Muscle layer of duodenum (tissue), 2 donors: ENCODE data around the gene EEF1A2.

Experiments
- H3K27ac ChIP-seq: one replicate; pipeline ENCODE4 v1.7.0; 2013; ENCODE audit warnings: mild to moderate bottlenecking, low read length
- H3K27me3 ChIP-seq: one replicate; pipeline ENCODE4 v1.7.0; 2013; ENCODE audit warnings: low read depth, mild to moderate bottlenecking, control low read depth, low read length
- H3K36me3 ChIP-seq, 2 donors: one replicate each; pipeline ENCODE4 v1.7.0; 2013; ENCODE audit warnings: low read length in 2 of 2, control low read depth in 1 of 2, mild to moderate bottlenecking in 1 of 2; ENCODE audit not compliant: insufficient read depth in 2 of 2, control insufficient read depth in 1 of 2
- H3K4me1 ChIP-seq, 2 donors: one replicate each; pipeline ENCODE4 v1.7.0; 2013; ENCODE audit warnings: low read length in 2 of 2, mild to moderate bottlenecking in 2 of 2, control low read depth in 1 of 2, moderate library complexity in 1 of 2; ENCODE audit not compliant: insufficient read depth in 2 of 2, control insufficient read depth in 1 of 2
- H3K4me3 ChIP-seq, 2 donors: one replicate each; pipeline ENCODE4 v1.7.0; 2013; ENCODE audit warnings: low read length in 2 of 2, low read depth in 1 of 2, mild to moderate bottlenecking in 1 of 2
- H3K9me3 ChIP-seq, 2 donors: one replicate each; pipeline ENCODE4 v1.7.0; 2013; ENCODE audit warnings: low read length in 2 of 2, control low read depth in 1 of 2, mild to moderate bottlenecking in 1 of 2; ENCODE audit not compliant: control insufficient read depth in 1 of 2
- donor health status: healthy.

EEF1A2 gene

DNA sequence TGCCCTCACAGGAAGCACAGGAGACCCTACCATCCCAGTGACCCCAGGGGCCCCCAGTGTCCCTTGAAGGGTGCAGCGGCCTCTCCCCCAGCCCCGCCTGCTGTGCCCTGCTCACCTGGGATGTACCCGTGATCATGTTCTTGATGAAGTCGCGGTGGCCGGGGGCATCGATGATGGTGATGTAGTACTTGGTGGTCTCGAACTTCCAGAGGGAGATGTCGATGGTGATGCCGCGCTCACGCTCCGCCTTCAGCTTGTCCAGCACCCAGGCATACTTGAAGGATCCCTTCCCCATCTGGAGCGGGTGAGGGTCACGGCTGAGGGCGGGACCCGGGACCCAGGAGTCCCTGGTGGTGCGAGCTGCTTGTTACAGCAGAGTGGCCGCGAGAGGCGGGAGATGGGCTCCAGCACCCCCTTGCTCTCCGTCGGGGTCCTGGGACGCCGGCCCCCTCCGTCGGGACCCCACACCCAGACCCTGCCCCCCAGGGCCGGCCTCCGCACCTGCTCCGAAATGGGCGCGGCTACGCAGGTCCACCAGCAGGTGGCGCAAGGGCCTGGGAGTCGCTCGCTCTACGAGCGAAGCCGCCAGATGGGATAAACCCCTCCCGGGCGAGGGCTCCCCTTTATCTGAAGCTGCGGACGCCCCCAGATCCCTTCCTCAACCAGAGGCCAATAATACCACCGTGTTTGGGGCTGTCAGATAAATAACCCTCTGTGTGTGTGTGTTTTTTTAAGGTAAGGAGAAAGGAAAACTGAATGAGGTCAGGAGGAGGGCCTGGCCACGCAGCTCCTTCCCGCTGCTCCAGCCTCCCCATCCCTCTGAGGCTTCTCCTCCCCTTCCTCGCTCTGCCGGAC, 2.9 kb downstream of the EEF1A2 start:
- Histone ChIP-seq H3K9me3 (no peaks in the 10 kb centered on the region), H3K36me3 (no peaks in the 10 kb centered on the region), H3K27me3 (peaks cover 30% of the 10 kb centered on the region), H3K4me1 (peaks cover 0 to 30% of the 10 kb centered on the region in 2 donors), H3K27ac (no peak overlapping the region), H3K4me3 (peak overlapping the region; percentile 37 to 55)

DNA sequence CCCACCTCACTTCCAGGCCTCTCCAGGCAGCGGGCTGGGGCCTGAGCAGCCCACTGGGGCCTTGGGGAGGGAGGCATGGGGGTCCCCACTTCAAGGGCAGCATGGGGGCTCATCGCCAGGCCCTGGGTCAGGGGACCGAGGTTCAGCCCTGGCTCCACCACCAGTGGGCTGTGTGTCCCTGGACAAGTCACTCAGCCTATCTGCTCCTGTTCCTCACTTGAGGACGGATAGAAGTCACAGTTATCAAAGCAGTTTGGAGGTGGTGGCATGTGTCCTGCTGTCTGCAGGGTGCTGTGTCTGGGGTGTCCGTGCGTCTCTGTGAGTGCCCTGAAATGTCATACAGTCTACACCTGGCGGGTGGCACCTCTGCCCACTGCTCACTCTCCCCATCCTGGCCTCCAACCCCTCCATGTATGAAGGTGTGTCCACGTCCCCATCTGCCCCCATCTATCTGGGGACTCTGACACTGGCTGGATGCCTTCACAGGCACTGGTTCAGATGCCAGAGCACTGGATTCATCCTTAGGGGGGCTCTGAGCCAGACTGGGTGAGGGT, 3.6 kb downstream of the EEF1A2 start:
- no peaks in the 10 kb centered on the region for H3K9me3 ChIP-seq
- H3K4me1 ChIP-seq: peaks cover 0 to 30% of the 10 kb centered on the region in 2 donors
- peaks cover 29% of the 10 kb centered on the region for H3K27me3 ChIP-seq
- no peak overlapping the region for H3K27ac ChIP-seq
- no peaks in the 10 kb centered on the region for H3K36me3 ChIP-seq
- no peak overlapping the region for H3K4me3 ChIP-seq

DNA sequence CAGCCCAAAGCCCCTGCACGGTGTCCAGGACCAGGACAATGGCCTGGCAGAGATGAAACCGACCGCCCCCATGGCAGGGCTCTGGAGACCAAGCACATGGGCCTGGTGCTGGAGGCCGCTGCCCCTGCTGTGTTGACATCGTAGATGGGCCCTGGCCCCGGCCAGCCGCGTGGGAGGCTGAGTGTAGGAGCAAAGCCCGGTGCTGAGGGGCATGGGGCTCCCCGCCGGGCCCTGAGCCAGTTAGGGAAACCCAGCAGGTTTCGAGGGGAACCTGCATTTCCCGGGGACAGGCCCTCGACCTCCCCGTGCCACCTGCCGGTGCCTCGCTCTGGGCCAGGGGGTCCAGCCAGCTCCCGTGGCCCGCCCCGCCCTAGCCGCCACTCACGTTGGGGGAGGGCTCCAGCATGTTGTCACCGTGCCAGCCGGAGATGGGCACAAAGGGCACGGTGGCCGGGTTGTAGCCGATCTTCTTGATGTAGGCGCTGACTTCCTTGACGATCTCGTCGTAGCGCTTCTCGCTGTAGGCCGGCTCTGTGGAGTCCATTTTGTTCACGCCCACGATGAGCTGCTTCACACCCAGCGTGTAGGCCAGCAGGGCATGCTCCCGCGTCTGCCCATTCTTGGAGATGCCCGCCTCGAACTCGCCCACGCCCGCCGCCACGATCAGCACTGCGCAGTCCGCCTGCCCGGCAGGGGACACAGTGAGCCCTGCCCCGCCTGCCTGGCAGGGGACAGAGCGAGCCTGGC, 4.3 kb downstream of the EEF1A2 start:
- H3K4me3 ChIP-seq: no peak overlapping the region
- H3K4me1 ChIP-seq: peaks cover 0 to 27% of the 10 kb centered on the region in 2 donors

DNA sequence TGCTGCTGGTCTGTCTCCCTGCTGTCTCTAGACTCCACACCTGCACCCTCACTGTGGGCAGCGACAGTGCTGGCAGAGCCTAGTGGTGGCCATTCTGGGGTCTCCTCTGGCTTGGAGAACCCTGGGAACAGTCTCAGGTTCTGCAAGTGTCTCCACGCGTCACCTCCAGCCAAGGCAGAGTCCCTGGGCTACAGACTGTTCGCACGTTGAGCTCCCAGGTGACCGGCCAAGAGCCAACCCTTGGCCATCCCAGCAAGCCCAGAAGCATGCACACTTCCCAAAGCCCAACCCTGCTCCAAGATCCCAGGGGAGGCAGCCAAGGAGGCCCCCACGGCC, 4.8 kb downstream of the EEF1A2 start:
- Histone ChIP-seq H3K4me1 (peaks cover 0 to 24% of the 10 kb centered on the region in 2 donors), H3K9me3 (no peaks in the 10 kb centered on the region), H3K4me3 (no peak overlapping the region), H3K36me3 (no peaks in the 10 kb centered on the region), H3K27ac (no peak overlapping the region), H3K27me3 (peaks cover 23% of the 10 kb centered on the region)

More for the DNA sequence above, 4.3 kb downstream of the EEF1A2 start:
- no peaks in the 10 kb centered on the region for H3K9me3 ChIP-seq
- H3K27ac ChIP-seq: no peak overlapping the region
- H3K36me3 ChIP-seq: no peaks in the 10 kb centered on the region
- H3K27me3 ChIP-seq: peaks cover 23% of the 10 kb centered on the region

DNA sequence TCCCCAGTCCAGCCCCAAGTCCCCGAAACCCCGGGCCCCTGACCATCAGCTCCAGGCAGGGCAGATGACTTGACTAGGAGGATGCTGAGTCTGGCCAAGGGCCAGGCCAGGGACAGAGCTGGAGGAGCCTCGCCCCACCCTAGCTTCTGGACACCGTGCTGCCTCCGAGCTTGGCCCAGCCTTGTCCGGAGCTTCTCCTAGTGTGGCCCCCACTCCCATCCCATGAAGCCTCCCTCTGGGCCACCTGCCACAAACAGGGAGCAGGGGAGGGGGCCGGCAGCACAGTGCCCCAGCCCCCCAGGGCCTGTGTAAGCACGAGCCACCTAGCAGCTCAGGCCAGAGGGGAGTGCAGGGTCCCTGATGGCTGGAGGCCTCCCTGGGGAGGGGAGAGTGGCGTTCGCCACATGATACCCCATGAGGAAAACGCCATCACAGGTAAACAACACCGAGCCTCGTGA, 5.3 kb downstream of the EEF1A2 start:
- H3K36me3 ChIP-seq: no peaks in the 10 kb centered on the region
- no peaks in the 10 kb centered on the region for H3K9me3 ChIP-seq
- peaks cover 0 to 22% of the 10 kb centered on the region in 2 donors for H3K4me1 ChIP-seq
- no peak overlapping the region for H3K4me3 ChIP-seq
- H3K27ac ChIP-seq: no peak overlapping the region
- H3K27me3 ChIP-seq: peaks cover 23% of the 10 kb centered on the region

DNA sequence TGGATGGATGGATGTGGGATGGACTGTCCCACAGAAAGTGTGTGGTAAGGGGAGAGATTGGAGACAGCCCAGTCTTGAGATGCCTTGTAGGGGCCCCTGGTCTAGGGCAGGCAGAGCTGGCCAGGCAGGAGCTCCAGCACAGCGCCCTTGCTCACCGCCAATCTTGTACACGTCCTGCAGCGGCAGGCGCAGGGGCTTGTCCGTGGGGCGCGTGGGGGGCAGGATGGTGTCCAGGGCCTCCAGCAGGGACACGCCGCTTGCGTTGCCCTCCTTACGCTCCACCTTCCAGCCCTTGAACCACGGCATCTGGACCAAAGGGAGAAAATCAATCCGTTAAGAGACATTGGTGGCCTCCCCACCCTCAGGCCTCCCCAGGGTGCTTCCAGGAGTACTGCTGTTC, 5.9 kb downstream of the EEF1A2 start:
- Histone ChIP-seq H3K36me3 (no peaks in the 10 kb centered on the region), H3K9me3 (no peaks in the 10 kb centered on the region), H3K4me3 (no peak overlapping the region), H3K27ac (no peak overlapping the region), H3K27me3 (peaks cover 20% of the 10 kb centered on the region), H3K4me1 (peaks cover 0 to 21% of the 10 kb centered on the region in 2 donors)

DNA sequence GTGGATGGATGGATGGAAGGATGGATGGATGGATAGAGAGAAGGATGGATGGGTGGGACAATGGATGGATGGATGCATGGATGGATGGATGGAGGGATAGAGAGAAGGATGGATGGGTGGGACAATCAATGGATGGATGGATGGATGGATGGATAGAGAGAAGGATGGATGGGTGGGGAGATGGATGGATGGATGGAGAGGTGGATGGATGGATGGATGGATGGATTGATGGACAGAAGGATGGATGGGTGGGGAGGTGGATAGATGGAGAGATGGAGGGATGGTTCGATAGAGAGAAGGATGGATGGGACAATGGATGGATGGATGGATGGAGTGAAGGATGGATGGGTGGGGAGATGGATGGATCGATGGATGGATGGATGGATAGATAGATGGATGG, 6.4 kb downstream of the EEF1A2 start:
- Histone ChIP-seq H3K27me3 (peaks cover 19% of the 10 kb centered on the region), H3K4me1 (peaks cover 0 to 21% of the 10 kb centered on the region in 2 donors), H3K27ac (no peak overlapping the region), H3K4me3 (no peak overlapping the region), H3K36me3 (no peaks in the 10 kb centered on the region), H3K9me3 (no peaks in the 10 kb centered on the region)

DNA sequence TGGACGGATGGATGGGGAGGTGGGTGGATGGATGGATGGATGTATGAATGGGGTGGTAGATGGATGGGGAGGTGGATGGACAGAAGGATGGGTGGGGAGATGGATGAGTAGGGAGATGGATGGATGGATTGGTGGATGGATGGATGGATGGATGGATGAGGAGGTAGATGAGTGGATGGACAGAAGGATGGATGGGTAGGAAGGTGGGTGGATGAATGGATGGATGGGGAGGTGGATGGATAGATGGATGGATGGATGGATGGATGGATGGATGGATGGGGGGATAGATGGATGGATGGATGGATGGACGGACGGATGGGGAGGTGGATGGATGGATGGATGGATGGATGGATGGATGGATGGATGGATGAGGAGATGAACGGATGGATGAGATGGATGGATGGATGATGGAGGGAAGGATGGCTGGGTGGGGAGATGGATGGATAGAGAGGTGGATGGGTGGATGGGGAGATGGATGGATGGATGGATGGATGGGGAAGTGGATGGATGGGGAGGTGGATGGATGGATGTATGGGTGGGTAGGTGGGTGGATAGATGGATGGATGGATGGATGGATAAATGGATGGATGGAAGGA, 7.2 kb downstream of the EEF1A2 start:
- Histone ChIP-seq H3K27ac (no peak overlapping the region), H3K4me1 (peaks cover 0 to 17% of the 10 kb centered on the region in 2 donors), H3K27me3 (peaks cover 16% of the 10 kb centered on the region), H3K4me3 (no peak overlapping the region), H3K36me3 (no peaks in the 10 kb centered on the region), H3K9me3 (no peaks in the 10 kb centered on the region)

DNA sequence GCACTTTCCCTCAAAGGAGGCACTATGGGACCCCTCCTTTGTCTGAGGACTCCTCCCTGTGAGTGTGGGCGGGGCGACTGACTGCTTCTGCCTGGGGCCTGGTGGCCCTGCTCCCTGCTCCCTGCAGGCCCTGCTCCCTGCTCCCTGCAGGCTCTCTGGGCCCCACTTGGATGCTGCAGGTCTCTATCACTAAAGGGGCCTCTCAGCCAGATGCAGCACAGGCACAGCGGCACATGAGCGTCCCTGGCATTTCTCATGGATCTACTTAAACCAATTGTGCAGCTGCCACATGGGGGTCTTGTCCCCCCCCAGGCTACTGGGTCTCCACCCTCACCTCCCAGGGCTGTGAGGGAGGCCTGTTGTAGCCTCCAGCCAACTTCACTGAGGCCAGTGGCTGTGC, 7.8 kb downstream of the EEF1A2 start:
- Histone ChIP-seq H3K4me1 (peaks cover 0 to 12% of the 10 kb centered on the region in 2 donors), H3K36me3 (no peaks in the 10 kb centered on the region), H3K9me3 (peaks cover 0 to 6% of the 10 kb centered on the region in 2 donors), H3K4me3 (no peak overlapping the region), H3K27ac (no peak overlapping the region), H3K27me3 (peaks cover 16% of the 10 kb centered on the region)

DNA sequence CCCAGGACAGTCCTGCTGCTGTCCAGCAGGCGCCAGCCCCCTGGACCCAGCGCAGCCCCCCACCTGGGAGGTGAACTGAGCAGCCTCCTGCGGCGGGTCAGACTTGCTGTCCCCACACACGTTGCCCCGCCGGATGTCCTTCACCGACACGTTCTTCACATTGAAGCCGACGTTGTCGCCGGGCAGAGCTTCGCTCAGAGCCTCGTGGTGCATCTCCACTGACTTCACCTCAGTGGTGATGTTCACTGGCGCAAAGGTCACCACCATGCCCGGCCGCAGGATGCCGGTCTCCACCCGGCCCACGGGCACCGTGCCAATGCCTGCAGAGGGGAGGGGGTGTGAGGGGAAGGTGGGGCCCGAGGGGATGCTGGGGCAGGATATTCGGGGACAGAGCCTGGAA, 8.5 kb downstream of the EEF1A2 start:
- no peak overlapping the region for H3K27ac ChIP-seq
- peaks cover 0 to 8% of the 10 kb centered on the region in 2 donors for H3K4me1 ChIP-seq
- no peak overlapping the region for H3K4me3 ChIP-seq
- peaks cover 16% of the 10 kb centered on the region for H3K27me3 ChIP-seq
- H3K36me3 ChIP-seq: no peaks in the 10 kb centered on the region
- H3K9me3 ChIP-seq: peaks cover 0 to 8% of the 10 kb centered on the region in 2 donors
